ENCODE results near the gene CSF1R. TPM values are rescaled to one million over a fixed set of nuclear protein-coding genes. Genes with fewer than 3 reads are reported as not detected.

CSF1R gene
- total RNA-seq, 2 donors from 2014 or later = not detected

DNA sequence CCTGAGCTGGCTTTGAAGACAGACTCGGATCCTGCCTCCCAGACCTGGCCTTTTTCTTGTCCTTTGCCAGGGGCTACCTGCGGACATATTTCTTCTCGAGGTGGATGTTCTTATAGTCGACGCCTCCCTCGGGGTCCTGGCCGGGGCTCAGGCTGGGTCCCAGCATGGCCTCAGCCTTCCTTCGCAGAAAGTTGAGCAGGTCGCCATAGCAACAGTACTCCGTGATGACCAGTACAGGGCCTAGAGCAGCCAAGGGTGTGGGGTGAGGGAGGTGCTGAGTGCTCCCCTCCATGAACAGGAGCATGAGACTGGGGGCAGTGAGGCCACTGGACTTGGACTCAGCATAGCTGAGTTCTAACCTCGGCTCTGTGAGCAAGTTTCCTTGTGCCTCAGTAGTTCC lies 26.7 kb downstream of the CSF1R start:
- Histone ChIP-seq H3K9me3 (ENCODE audit: control insufficient read depth, low read length) (no peaks in the 10 kb centered on the region), H3K27me3 (ENCODE audit: control insufficient read depth, insufficient read depth, low read length, poor library complexity, severe bottlenecking) (no peaks in the 10 kb centered on the region), H3K4me1 (ENCODE audit: control insufficient read depth, insufficient read depth, low read length) (peaks cover 8% of the 10 kb centered on the region), H3K36me3 (ENCODE audit: control insufficient read depth, insufficient read depth, low read length) (peaks cover 9% of the 10 kb centered on the region), H3K9ac (ENCODE audit: extremely low read depth, low read length, poor library complexity, severe bottlenecking) (no peak overlapping the region), H3K4me3 (ENCODE audit: low read length) (no peak overlapping the region), H3K27ac (ENCODE audit: low read depth, low read length) (no peak overlapping the region)
- H3K4me3 Mint-ChIP-seq = no peak overlapping the region
- no peak for DNase-seq
- no peak overlapping the region for H3K27ac Mint-ChIP-seq
- no peaks in the 10 kb centered on the region for H3K36me3 Mint-ChIP-seq (ENCODE audit: low read depth)
- H3K9me3 Mint-ChIP-seq = no peaks in the 10 kb centered on the region
- peaks cover 14% of the 10 kb centered on the region for H3K27me3 Mint-ChIP-seq (ENCODE audit: insufficient read depth)
- TF ChIP-seq, protein P1, sequence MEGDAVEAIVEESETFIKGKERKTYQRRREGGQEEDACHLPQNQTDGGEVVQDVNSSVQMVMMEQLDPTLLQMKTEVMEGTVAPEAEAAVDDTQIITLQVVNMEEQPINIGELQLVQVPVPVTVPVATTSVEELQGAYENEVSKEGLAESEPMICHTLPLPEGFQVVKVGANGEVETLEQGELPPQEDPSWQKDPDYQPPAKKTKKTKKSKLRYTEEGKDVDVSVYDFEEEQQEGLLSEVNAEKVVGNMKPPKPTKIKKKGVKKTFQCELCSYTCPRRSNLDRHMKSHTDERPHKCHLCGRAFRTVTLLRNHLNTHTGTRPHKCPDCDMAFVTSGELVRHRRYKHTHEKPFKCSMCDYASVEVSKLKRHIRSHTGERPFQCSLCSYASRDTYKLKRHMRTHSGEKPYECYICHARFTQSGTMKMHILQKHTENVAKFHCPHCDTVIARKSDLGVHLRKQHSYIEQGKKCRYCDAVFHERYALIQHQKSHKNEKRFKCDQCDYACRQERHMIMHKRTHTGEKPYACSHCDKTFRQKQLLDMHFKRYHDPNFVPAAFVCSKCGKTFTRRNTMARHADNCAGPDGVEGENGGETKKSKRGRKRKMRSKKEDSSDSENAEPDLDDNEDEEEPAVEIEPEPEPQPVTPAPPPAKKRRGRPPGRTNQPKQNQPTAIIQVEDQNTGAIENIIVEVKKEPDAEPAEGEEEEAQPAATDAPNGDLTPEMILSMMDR (conservative IDR thresholded peaks at IDR 0.05) = no peak
- WGBS, 2 experiments (ENCODE audit: insufficient coverage in 1 of 2, insufficient read length in 1 of 2) = 93 to 94% methylated on average over 2 to 11 of the region's 11 CpGs
- peaks cover 14% of the 10 kb centered on the region for H3K4me1 Mint-ChIP-seq

DNA sequence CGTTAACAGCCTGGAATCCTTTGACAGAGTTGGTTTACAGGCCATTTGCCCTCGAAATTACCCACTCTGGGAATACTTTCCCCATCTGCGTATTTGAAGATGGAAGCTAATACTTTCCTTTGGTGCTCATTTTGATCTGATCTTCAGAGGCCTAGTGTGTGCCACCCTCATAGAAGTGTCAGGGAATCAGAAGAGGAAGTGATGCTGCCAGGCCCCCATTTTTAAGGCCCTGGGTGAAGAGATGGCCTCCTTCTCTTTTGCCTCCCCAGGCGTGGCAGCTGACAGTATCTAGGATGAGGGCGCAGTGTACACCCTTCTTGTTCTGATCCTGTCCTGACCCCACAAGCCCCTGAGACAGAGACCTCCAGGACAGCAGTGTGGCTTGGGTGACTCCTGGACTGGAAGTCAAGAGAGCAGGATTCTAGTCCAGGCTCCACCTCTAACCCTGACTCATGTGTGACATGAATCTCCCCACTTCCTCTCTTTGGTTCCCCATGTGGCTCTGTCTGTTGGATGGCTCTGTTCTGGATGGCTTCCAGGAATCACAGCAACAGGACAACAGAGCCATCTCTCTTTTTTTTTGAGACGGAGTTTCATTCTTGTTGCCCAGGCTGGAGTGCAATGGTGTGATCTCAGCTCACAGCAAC lies 27.8 kb downstream of the CSF1R start:
- Mint-ChIP-seq H3K27ac (no peak overlapping the region), H3K4me1 (peaks cover 14% of the 10 kb centered on the region), H3K9me3 (no peaks in the 10 kb centered on the region), H3K27me3 (ENCODE audit: insufficient read depth) (peaks cover 12% of the 10 kb centered on the region), H3K4me3 (no peak overlapping the region), H3K36me3 (ENCODE audit: low read depth) (peaks cover 10% of the 10 kb centered on the region)
- no peak overlapping the region for H3K27ac ChIP-seq (ENCODE audit: low read depth, low read length)
- H3K27me3 ChIP-seq (ENCODE audit: control insufficient read depth, insufficient read depth, low read length, poor library complexity, severe bottlenecking) = no peaks in the 10 kb centered on the region
- H3K36me3 ChIP-seq (ENCODE audit: control insufficient read depth, insufficient read depth, low read length) = peaks cover 19% of the 10 kb centered on the region
- no peak for DNase-seq
- H3K9ac ChIP-seq (ENCODE audit: extremely low read depth, low read length, poor library complexity, severe bottlenecking) = no peak overlapping the region
- WGBS, 2 experiments (ENCODE audit: insufficient coverage in 1 of 2, insufficient read length in 1 of 2) = 91 to 97% methylated on average over 5 to 6 of the region's 6 CpGs
- no peaks in the 10 kb centered on the region for H3K9me3 ChIP-seq (ENCODE audit: control insufficient read depth, low read length)
- H3K4me1 ChIP-seq (ENCODE audit: control insufficient read depth, insufficient read depth, low read length) = peaks cover 8% of the 10 kb centered on the region
- H3K4me3 ChIP-seq (ENCODE audit: low read length) = no peak overlapping the region
- TF ChIP-seq, protein P1 (conservative IDR thresholded peaks at IDR 0.05) = no peak

DNA sequence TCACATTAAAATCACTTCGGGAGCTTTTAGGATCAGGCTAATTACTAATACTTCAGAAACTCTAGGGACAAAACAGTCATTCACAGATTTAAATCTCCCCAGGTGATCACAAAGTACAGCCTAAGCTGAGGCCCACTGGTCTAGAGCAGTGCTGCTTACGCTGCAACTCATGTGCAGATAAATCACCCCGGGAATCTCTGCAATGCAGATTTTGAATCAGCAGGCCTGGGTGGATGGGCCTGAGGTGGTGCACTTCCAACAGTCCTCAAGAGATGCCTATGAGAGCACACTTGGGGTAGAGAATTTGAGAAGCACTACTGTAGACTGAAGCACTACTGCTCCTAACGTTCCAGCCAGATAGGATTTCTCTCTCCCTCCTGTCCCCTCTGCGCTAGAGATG lies 28.4 kb downstream of the CSF1R start:
- no peak overlapping the region for H3K27ac Mint-ChIP-seq
- Histone ChIP-seq H3K4me3 (ENCODE audit: low read length) (no peak overlapping the region), H3K27ac (ENCODE audit: low read depth, low read length) (no peak overlapping the region), H3K9ac (ENCODE audit: extremely low read depth, low read length, poor library complexity, severe bottlenecking) (no peak overlapping the region), H3K27me3 (ENCODE audit: control insufficient read depth, insufficient read depth, low read length, poor library complexity, severe bottlenecking) (no peaks in the 10 kb centered on the region), H3K9me3 (ENCODE audit: control insufficient read depth, low read length) (no peaks in the 10 kb centered on the region), H3K36me3 (ENCODE audit: control insufficient read depth, insufficient read depth, low read length) (peaks cover 25% of the 10 kb centered on the region), H3K4me1 (ENCODE audit: control insufficient read depth, insufficient read depth, low read length) (peaks cover 8% of the 10 kb centered on the region)
- H3K4me3 Mint-ChIP-seq = no peak overlapping the region
- H3K36me3 Mint-ChIP-seq (ENCODE audit: low read depth) = peaks cover 15% of the 10 kb centered on the region
- 47 to 50% methylated on average over 5 of the region's 5 CpGs for WGBS, 2 experiments (ENCODE audit: insufficient coverage in 1 of 2, insufficient read length in 1 of 2)
- TF ChIP-seq, protein P1 (conservative IDR thresholded peaks at IDR 0.05) = no peak
- no peaks in the 10 kb centered on the region for H3K9me3 Mint-ChIP-seq
- peaks cover 14% of the 10 kb centered on the region for H3K4me1 Mint-ChIP-seq
- DNase-seq = peak; percentile 75
- H3K27me3 Mint-ChIP-seq (ENCODE audit: insufficient read depth) = peaks cover 12% of the 10 kb centered on the region

Measured in endodermal cell (in vitro differentiated cells).